ENCODE results near the gene PALM. TPM values are rescaled to one million over a fixed set of nuclear protein-coding genes. Genes with fewer than 3 reads are reported as not detected.

The PALM gene
- polyA plus RNA-seq, 6 donors from 2014 or later = 0.35 TPM; not detected in 5

GRCh38 chr19:747432-748273 is 38.9 kb downstream of the PALM start:
- no peak for ATAC-seq (ENCODE audit: low read depth in 2 of 2)
- no peaks in the 10 kb centered on the region for H3K36me3 Mint-ChIP-seq
- H3K4me3 Mint-ChIP-seq = no peak overlapping the region
- peaks cover 0 to 16% (median 4%) of the 10 kb centered on the region in 7 donors for H3K9me3 Mint-ChIP-seq
- peak overlapping the region in 1 of 6 donors; percentile 29 for H3K27ac Mint-ChIP-seq
- H3K4me1 Mint-ChIP-seq = peaks cover 0 to 3% (median 0%) of the 10 kb centered on the region in 3 donors
- DNase-seq = no peak
- peaks cover 0 to under 1% (median 0%) of the 10 kb centered on the region in 3 donors for H3K27me3 Mint-ChIP-seq

- DNase-seq (no peak), ATAC-seq (ENCODE audit: low read depth in 2 of 2) (no peak)
- Mint-ChIP-seq H3K36me3 (no peaks in the 10 kb centered on the region), H3K27ac (no peak overlapping the region), H3K4me1 (peaks cover 0 to 3% (median 0%) of the 10 kb centered on the region in 3 donors), H3K9me3 (peaks cover 0 to 16% (median 4%) of the 10 kb centered on the region in 7 donors), H3K4me3 (no peak overlapping the region), H3K27me3 (peaks cover 0 to 5% (median 0%) of the 10 kb centered on the region in 3 donors)
These were observed 39.5 kb downstream of the PALM start for GRCh38 chr19:748274-748598.

GRCh38 chr19:749811-750210 is 41.1 kb downstream of the PALM start:
- Mint-ChIP-seq H3K27ac (no peak overlapping the region), H3K9me3 (peaks cover 0 to 4% (median 1%) of the 10 kb centered on the region in 7 donors), H3K4me3 (no peak overlapping the region), H3K36me3 (no peaks in the 10 kb centered on the region), H3K27me3 (peaks cover 0 to 6% (median 5%) of the 10 kb centered on the region in 3 donors), H3K4me1 (no peaks in the 10 kb centered on the region)
- DNase-seq = no peak
- no peak for ATAC-seq (ENCODE audit: low read depth in 2 of 2)

- peaks cover 0 to 5% (median 1%) of the 10 kb centered on the region in 7 donors for H3K9me3 Mint-ChIP-seq
- DNase-seq = no peak
- H3K27ac Mint-ChIP-seq = no peak within 1 kb of the TSS
- H3K4me3 Mint-ChIP-seq = no peak within 1 kb of the TSS
- H3K27me3 Mint-ChIP-seq = peaks cover 0 to 8% (median 5%) of the 10 kb centered on the region in 3 donors
- H3K4me1 Mint-ChIP-seq = no peaks in the 10 kb centered on the region
- no peak for ATAC-seq (ENCODE audit: low read depth in 2 of 2)
- no peaks in the 10 kb centered on the region for H3K36me3 Mint-ChIP-seq
These were observed 42.1 kb downstream of the PALM start, which contains the start of gene MISP for GRCh38 chr19:750640-751423. Gene MISP (plus strand): TSS chr19:751112. CDS start chr19:756947, 5,835 bp downstream.

GRCh38 chr19:751501-752341 is 43.0 kb downstream of the PALM start:
- DNase-seq (no peak), ATAC-seq (ENCODE audit: low read depth in 2 of 2) (no peak)
- Mint-ChIP-seq H3K36me3 (no peaks in the 10 kb centered on the region), H3K4me1 (no peaks in the 10 kb centered on the region), H3K4me3 (no peak overlapping the region), H3K27ac (no peak overlapping the region), H3K9me3 (peaks cover 0 to 13% (median 6%) of the 10 kb centered on the region in 7 donors), H3K27me3 (peaks cover 0 to 8% (median 5%) of the 10 kb centered on the region in 3 donors)

GRCh38 chr19:752652-753517 is 44.1 kb downstream of the PALM start:
- no peaks in the 10 kb centered on the region for H3K4me1 Mint-ChIP-seq
- ATAC-seq (ENCODE audit: low read depth in 2 of 2) (no peak), DNase-seq (no peak)
- H3K36me3 Mint-ChIP-seq = no peaks in the 10 kb centered on the region
- H3K27ac Mint-ChIP-seq = no peak overlapping the region
- H3K4me3 Mint-ChIP-seq = no peak overlapping the region
- peaks cover 0 to 8% (median 5%) of the 10 kb centered on the region in 3 donors for H3K27me3 Mint-ChIP-seq
- peaks cover 0 to 11% (median 6%) of the 10 kb centered on the region in 7 donors for H3K9me3 Mint-ChIP-seq

GRCh38 chr19:754530-754929 is 45.8 kb downstream of the PALM start:
- ATAC-seq (ENCODE audit: low read depth in 2 of 2) (no peak), DNase-seq (no peak)
- no peaks in the 10 kb centered on the region for H3K36me3 Mint-ChIP-seq
- no peaks in the 10 kb centered on the region for H3K4me1 Mint-ChIP-seq
- H3K27me3 Mint-ChIP-seq = peaks cover 0 to 8% (median 5%) of the 10 kb centered on the region in 3 donors
- H3K4me3 Mint-ChIP-seq = no peak overlapping the region
- peak overlapping the region in 1 of 6 donors; percentile 59 for H3K27ac Mint-ChIP-seq
- peaks cover under 1 to 19% (median 14%) of the 10 kb centered on the region in 7 donors for H3K9me3 Mint-ChIP-seq

GRCh38 chr19:755063-755462 is 46.3 kb downstream of the PALM start:
- Mint-ChIP-seq H3K27ac (no peak overlapping the region), H3K27me3 (peaks cover 0 to 8% (median 5%) of the 10 kb centered on the region in 3 donors), H3K4me3 (no peak overlapping the region), H3K36me3 (no peaks in the 10 kb centered on the region), H3K4me1 (no peaks in the 10 kb centered on the region), H3K9me3 (peaks cover 3 to 22% (median 15%) of the 10 kb centered on the region in 7 donors)
- no peak for ATAC-seq (ENCODE audit: low read depth in 2 of 2)
- DNase-seq = no peak

- no peak for ATAC-seq (ENCODE audit: low read depth in 2 of 2)
- H3K4me3 Mint-ChIP-seq = no peak overlapping the region
These were observed 47.5 kb downstream of the PALM start for GRCh38 chr19:756236-756635.

GRCh38 chr19:756821-757688 is 48.3 kb downstream of the PALM start:
- peaks cover 0 to 8% (median 5%) of the 10 kb centered on the region in 3 donors for H3K27me3 Mint-ChIP-seq
- ATAC-seq (ENCODE audit: low read depth in 2 of 2) (no peak), DNase-seq (no peak)
- no peak overlapping the region for H3K4me3 Mint-ChIP-seq
- H3K27ac Mint-ChIP-seq = no peak overlapping the region
- H3K9me3 Mint-ChIP-seq = peaks cover 3 to 22% (median 15%) of the 10 kb centered on the region in 7 donors
- no peaks in the 10 kb centered on the region for H3K36me3 Mint-ChIP-seq
- H3K4me1 Mint-ChIP-seq = no peaks in the 10 kb centered on the region

More at GRCh38 chr19:756236-756635, 47.5 kb downstream of the PALM start:
- no peak for DNase-seq
- peaks cover 0 to 8% (median 5%) of the 10 kb centered on the region in 3 donors for H3K27me3 Mint-ChIP-seq
- H3K4me1 Mint-ChIP-seq = no peaks in the 10 kb centered on the region
- H3K36me3 Mint-ChIP-seq = no peaks in the 10 kb centered on the region
- H3K27ac Mint-ChIP-seq = no peak overlapping the region
- H3K9me3 Mint-ChIP-seq = peaks cover 3 to 22% (median 15%) of the 10 kb centered on the region in 7 donors

GRCh38 chr19:757811-758668 is 49.3 kb downstream of the PALM start:
- peaks cover 3 to 22% (median 15%) of the 10 kb centered on the region in 7 donors for H3K9me3 Mint-ChIP-seq
- H3K27ac Mint-ChIP-seq = no peak overlapping the region
- H3K4me1 Mint-ChIP-seq = no peaks in the 10 kb centered on the region
- no peak for ATAC-seq (ENCODE audit: low read depth in 2 of 2)
- H3K4me3 Mint-ChIP-seq = no peak overlapping the region
- peaks cover 0 to 8% (median under 1%) of the 10 kb centered on the region in 3 donors for H3K27me3 Mint-ChIP-seq
- DNase-seq = no peak
- H3K36me3 Mint-ChIP-seq = no peaks in the 10 kb centered on the region
